Suprapubic skin (tissue), 4 donors: ENCODE results near the gene SYF2.

Source experiments
- CTCF ChIP-seq, 2 donors: fragments of 200-600 bp in 1 of 2; fragments of 450-650 bp in 1 of 2; sonication (generic) in 1 of 2; IDR thresholded peaks; one replicate each; pipeline ENCODE4 v1.5.1; 2016 to 2019; ENCODE audit warnings: antibody characterized with exemption in 2 of 2, mild to moderate bottlenecking in 1 of 2, moderate library complexity in 1 of 2
- POLR2A ChIP-seq, 2 donors: fragments of 450-650 bp; IDR thresholded peaks; one replicate each; pipeline ENCODE4 v1.6.1; 2017; ENCODE audit warnings: antibody characterized with exemption in 2 of 2, mild to moderate bottlenecking in 2 of 2, moderate library complexity in 2 of 2
- POLR2AphosphoS5 ChIP-seq, 3 donors: sonication (generic); formaldehyde crosslinking; IDR thresholded peaks; one replicate each; pipeline ENCODE4 v1.6.1; 2017; ENCODE audit warnings: antibody characterized with exemption in 3 of 3

- TF ChIP-seq CTCF (IDR thresholded peaks at IDR 0.05) (no peak), POLR2A (IDR thresholded peaks at IDR 0.05) (no peak), POLR2AphosphoS5 (IDR thresholded peaks at IDR 0.05) (no peak)
These were observed 48.1 kb downstream of the SYF2 start for GRCh38 chr1:25184001-25184762.
